HCT116 (cell line): ENCODE data around the gene DCDC2. TPM values are rescaled to one million over a fixed set of nuclear protein-coding genes. Genes with fewer than 3 reads are reported as not detected.

ENCODE experiments used
- ATAC-seq: fragments of 200-7000 bp; cut with Tn5 transposase; 2 replicates; pipeline ENCODE4 v1.9.1; 2020; ENCODE audit warnings: mild to moderate bottlenecking, moderate library complexity
- BruUV-seq: library from RNA; stranded (reverse); fragments of 400-500 nt; replicated peaks from 2 replicates; lab custom pipeline; 2021; lab: Mats Ljungman, UMichigan
- CTCF ChIA-PET: fragments of 300-600 bp; sonication (Branson Sonifier 250); formaldehyde crosslinking; loops from one replicate; lab custom pipeline; 2021; ENCODE audit warnings: antibody characterized with exemption; lab: Charles Lee
- POLR2A ChIA-PET: fragments of 300-600, 350-600 bp; sonication (Branson Sonifier 250); formaldehyde crosslinking; loops from one replicate; lab custom pipeline; 2021; ENCODE audit warnings: antibody characterized with exemption; lab: Charles Lee
- RAD21 ChIA-PET, 2 experiments: fragments of 300-600 bp; sonication (Branson Sonifier 250); formaldehyde crosslinking; loops; one replicate each; lab custom pipeline; 2023; ENCODE audit warnings: low total read pairs in 2 of 2; ENCODE audit not compliant: uncharacterized antibody in 2 of 2, unreplicated experiment in 2 of 2, low non-redundant PET in 1 of 2; lab: Charles Lee
- DNase-seq: peaks from one replicate; pipeline ENCODE4 v3.0.0-alpha.2; 2010; ENCODE audit warnings: low read depth, low spot score
- H2AFZ ChIP-seq: fragments of 200-600 bp; shearing (Covaris generic), sonication (generic); 2 replicates; pipeline ENCODE4 v1.6.1; 2017; ENCODE audit warnings: low read depth, mixed run types, mixed read lengths, antibody characterized with exemption, low read length; ENCODE audit not compliant: poor library complexity, severe bottlenecking
- H3K27ac ChIP-seq: 2 replicates; pipeline ENCODE4 v1.5.1; 2012; ENCODE audit warnings: low read depth, low read length
- H3K27me3 ChIP-seq: fragments of 200-600 bp; sonication (generic); 2 replicates; pipeline ENCODE4 v1.6.1; 2016; ENCODE audit warnings: mixed run types, low read length, mixed read lengths; ENCODE audit not compliant: insufficient read depth
- H3K36me3 ChIP-seq, 2 experiments: fragments of 200-500 bp in 1 of 2; fragments of 200-600 bp in 1 of 2; sonication (Bioruptor generic) in 1 of 2; sonication (generic) in 1 of 2; 2 replicates each; pipeline versions ENCODE4 v1.5.1 to v1.6.1; 2014 to 2016; ENCODE audit warnings: low read length in 2 of 2, inconsistent platforms in 1 of 2, mixed read lengths in 1 of 2, mixed run types in 1 of 2; ENCODE audit not compliant: insufficient read depth in 2 of 2, control insufficient read depth in 1 of 2
- H3K4me1 ChIP-seq, 2 experiments: fragments of 200-600 bp in 1 of 2; sonication (generic) in 1 of 2; 2 replicates each; pipeline versions ENCODE4 v1.5.1 to v1.6.1; 2012 to 2017; ENCODE audit warnings: low read length in 2 of 2, inconsistent platforms in 1 of 2, mild to moderate bottlenecking in 1 of 2, mixed read lengths in 1 of 2, mixed run types in 1 of 2, moderate library complexity in 1 of 2; ENCODE audit not compliant: insufficient read depth in 2 of 2, control insufficient read depth in 1 of 2
- H3K4me2 ChIP-seq: fragments of 200-600 bp; sonication (generic); 2 replicates; pipeline ENCODE4 v1.6.1; 2017; ENCODE audit warnings: mixed run types, low read length, mixed read lengths
- H3K4me3 ChIP-seq, 2 experiments: fragments of 200-600 bp in 1 of 2; sonication (generic) in 1 of 2; replicated peaks in 1 of 2; 2 replicates each; pipeline ENCODE4 v1.5.1; 2011 to 2016; ENCODE audit warnings: low read length in 2 of 2, control low read depth in 1 of 2, low read depth in 1 of 2, mild to moderate bottlenecking in 1 of 2, mixed read lengths in 1 of 2, mixed run types in 1 of 2
- H3K79me2 ChIP-seq: fragments of 200-600 bp; sonication (generic); 2 replicates; pipeline ENCODE4 v1.6.1; 2017; ENCODE audit warnings: mild to moderate bottlenecking, mixed run types, low read length, moderate library complexity, mixed read lengths; ENCODE audit not compliant: insufficient read depth
- H3K9ac ChIP-seq: fragments of 200-600 bp; sonication (generic); 2 replicates; pipeline ENCODE4 v1.6.1; 2016; ENCODE audit warnings: low read length, mixed read lengths
- H3K9me2 ChIP-seq: fragments of 200-600 bp; sonication (generic), shearing (Covaris generic); 2 replicates; pipeline ENCODE4 v1.6.1; 2017; ENCODE audit warnings: mixed run types, mild to moderate bottlenecking, moderate library complexity; ENCODE audit not compliant: insufficient read depth
- H3K9me3 ChIP-seq, 2 experiments: fragments of 200-500 bp in 1 of 2; fragments of 200-600 bp in 1 of 2; sonication (Bioruptor generic) in 1 of 2; sonication (generic) in 1 of 2; 2 replicates each; pipeline ENCODE4 v1.6.1; 2014 to 2017; ENCODE audit warnings: low read length in 2 of 2, mixed read lengths in 2 of 2, inconsistent platforms in 1 of 2, low read depth in 1 of 2, mild to moderate bottlenecking in 1 of 2, mixed run types in 1 of 2, moderate library complexity in 1 of 2; ENCODE audit not compliant: control insufficient read depth in 1 of 2, insufficient read depth in 1 of 2
- H4K20me1 ChIP-seq: fragments of 200-600 bp; sonication (generic), shearing (Covaris generic); 2 replicates; pipeline ENCODE4 v1.6.1; 2017; ENCODE audit warnings: mixed run types, mild to moderate bottlenecking, moderate library complexity; ENCODE audit not compliant: insufficient read depth
- CBX3 ChIP-seq: IDR thresholded peaks from 2 replicates; pipeline ENCODE4 v1.6.1; 2012; ENCODE audit warnings: low read depth
- CEBPB ChIP-seq: IDR thresholded peaks from 2 replicates; pipeline ENCODE4 v1.6.1; 2012; ENCODE audit warnings: low read depth
- ELF1 ChIP-seq: IDR thresholded peaks from 2 replicates; pipeline ENCODE4 v1.6.1; 2012; ENCODE audit warnings: low read depth, borderline replicate concordance
- EZH2 ChIP-seq: fragments of 200-600 bp; sonication (generic); IDR thresholded peaks from 2 replicates; pipeline ENCODE4 v1.6.1; 2017; ENCODE audit warnings: antibody characterized with exemption, mixed run types
- EZH2phosphoT487 ChIP-seq: fragments of 200-600 bp; IDR thresholded peaks from 2 replicates; pipeline ENCODE4 v1.6.1; 2018; ENCODE audit warnings: antibody characterized with exemption, borderline replicate concordance
- JUND ChIP-seq: IDR thresholded peaks from 2 replicates; pipeline ENCODE4 v1.6.1; 2012
- POLR2A ChIP-seq: IDR thresholded peaks from 2 replicates; pipeline ENCODE4 v1.7.0; 2011; ENCODE audit warnings: borderline replicate concordance; ENCODE audit not compliant: insufficient read depth, insufficient read length; ENCODE audit errors: extremely low read depth
- RAD21 ChIP-seq: IDR thresholded peaks from 2 replicates; pipeline ENCODE4 v1.6.1; 2012; ENCODE audit warnings: low read depth, mild to moderate bottlenecking
- SIN3A ChIP-seq: IDR thresholded peaks from 2 replicates; pipeline ENCODE4 v1.6.1; 2012; ENCODE audit warnings: low read depth
- SRF ChIP-seq: IDR thresholded peaks from 2 replicates; pipeline ENCODE4 v1.6.1; 2012; ENCODE audit warnings: low read depth
- TCF7L2 ChIP-seq: IDR thresholded peaks from 2 replicates; pipeline ENCODE4 v1.7.0; 2011; ENCODE audit warnings: borderline replicate concordance, inconsistent platforms; ENCODE audit not compliant: insufficient read depth, insufficient read length; ENCODE audit errors: extremely low read depth
- ZFX ChIP-seq: fragments of 450-650 bp; IDR thresholded peaks from 2 replicates; pipeline ENCODE4 v1.6.1; 2017
- ZNF274 ChIP-seq: fragments of 200-500 bp; sonication (Bioruptor generic); IDR thresholded peaks from 2 replicates; pipeline ENCODE4 v1.6.1; 2014; ENCODE audit warnings: mild to moderate bottlenecking, low read depth, low read length, inconsistent platforms
- intact Hi-C: fragments of 100-400 bp; cut with micrococcal nuclease; formaldehyde crosslinking; loops from 2 replicates; pipeline ENCODE4 v1.10.0; 2022
- total RNA-seq: library from RNA; stranded (reverse); gene quantifications from one replicate; pipeline ENCODE4 v1.2.1, GENCODE V29; 2021; ENCODE audit not compliant: unreplicated experiment
- TF ChIP-seq, protein P1 (sequence below), 3 experiments: fragments of 200-600 bp in 1 of 3; sonication (generic) in 1 of 3; IDR thresholded peaks in 2 of 3; conservative IDR thresholded peaks in 1 of 3; 2 replicates each; pipeline ENCODE4 v1.5.1; 2012 to 2017; ENCODE audit warnings: low read depth in 2 of 3, low read length in 2 of 3, antibody characterized with exemption in 1 of 3, borderline replicate concordance in 1 of 3, control low read depth in 1 of 3, mild to moderate bottlenecking in 1 of 3, mixed read lengths in 1 of 3, mixed run types in 1 of 3, moderate library complexity in 1 of 3; ENCODE audit not compliant: insufficient read depth in 1 of 3
- TF ChIP-seq, protein P2 (sequence below): IDR thresholded peaks from 2 replicates; pipeline ENCODE4 v1.6.1; 2012
- TF ChIP-seq, protein P3 (sequence below): IDR thresholded peaks from 2 replicates; pipeline ENCODE4 v1.6.1; 2011; ENCODE audit warnings: mild to moderate bottlenecking, low read length, moderate library complexity; ENCODE audit not compliant: insufficient replicate concordance; ENCODE audit errors: extremely low read depth

Gene DCDC2
- total RNA-seq, 1 experiment from 2014 or later, result 0.17 TPM

DNA sequence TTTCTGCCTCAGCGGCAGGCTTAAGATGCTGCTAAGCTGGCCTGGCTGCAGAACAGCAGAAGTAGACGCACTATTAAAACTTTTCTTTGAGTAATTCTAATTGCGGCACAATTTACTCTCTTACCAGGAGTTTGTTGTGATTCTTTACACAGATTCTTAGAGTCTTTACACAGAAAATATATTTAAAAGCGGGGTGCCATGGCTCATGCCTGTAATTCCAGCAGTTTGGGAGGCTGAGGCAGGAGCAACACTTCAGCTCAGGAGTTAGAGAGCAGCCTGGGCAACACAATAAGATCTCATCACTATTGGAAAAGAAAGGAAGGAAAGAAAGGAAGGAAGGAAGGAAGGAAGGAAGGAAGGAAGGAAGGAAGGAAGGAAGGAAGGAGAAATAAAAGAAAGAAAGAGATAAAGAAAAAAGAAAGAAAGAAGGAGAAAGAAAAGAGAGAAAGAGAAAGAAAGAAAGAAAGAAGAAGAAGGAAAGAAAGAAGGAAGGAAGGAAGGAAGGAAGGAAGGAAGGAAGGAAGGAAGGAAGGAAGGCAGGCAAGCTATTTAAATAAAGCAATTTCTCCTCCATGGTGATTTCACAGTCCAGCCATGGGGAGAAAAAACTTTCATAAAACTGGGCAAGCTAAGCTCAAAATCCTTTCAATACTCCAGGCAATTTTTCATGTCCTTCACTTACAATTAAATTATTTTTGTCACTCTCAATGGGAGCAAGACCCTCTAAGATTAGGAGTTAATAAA lies 23.8 kb upstream of the DCDC2 start:
- H3K36me3 ChIP-seq, result no peaks in the 10 kb centered on the region
- ATAC-seq (no peak), DNase-seq (no peak)
- ChIA-PET RAD21 (no interaction called here), POLR2A (no interaction called here), CTCF (interaction anchor here (0.9 kb wide), 1 partner anchor 22 kb away, joined by 4 read pairs; no protein-coding TSS in a partner anchor)
- TF ChIP-seq EZH2phosphoT487 (no peak), JUND (no peak), CEBPB (no peak), ZNF274 (no peak), ZFX (no peak), CBX3 (no peak), SRF (no peak), EZH2 (no peak), RAD21 (no peak), ELF1 (no peak), TCF7L2 (no peak), SIN3A (no peak), POLR2A (no peak)
- TF ChIP-seq, protein P1, sequence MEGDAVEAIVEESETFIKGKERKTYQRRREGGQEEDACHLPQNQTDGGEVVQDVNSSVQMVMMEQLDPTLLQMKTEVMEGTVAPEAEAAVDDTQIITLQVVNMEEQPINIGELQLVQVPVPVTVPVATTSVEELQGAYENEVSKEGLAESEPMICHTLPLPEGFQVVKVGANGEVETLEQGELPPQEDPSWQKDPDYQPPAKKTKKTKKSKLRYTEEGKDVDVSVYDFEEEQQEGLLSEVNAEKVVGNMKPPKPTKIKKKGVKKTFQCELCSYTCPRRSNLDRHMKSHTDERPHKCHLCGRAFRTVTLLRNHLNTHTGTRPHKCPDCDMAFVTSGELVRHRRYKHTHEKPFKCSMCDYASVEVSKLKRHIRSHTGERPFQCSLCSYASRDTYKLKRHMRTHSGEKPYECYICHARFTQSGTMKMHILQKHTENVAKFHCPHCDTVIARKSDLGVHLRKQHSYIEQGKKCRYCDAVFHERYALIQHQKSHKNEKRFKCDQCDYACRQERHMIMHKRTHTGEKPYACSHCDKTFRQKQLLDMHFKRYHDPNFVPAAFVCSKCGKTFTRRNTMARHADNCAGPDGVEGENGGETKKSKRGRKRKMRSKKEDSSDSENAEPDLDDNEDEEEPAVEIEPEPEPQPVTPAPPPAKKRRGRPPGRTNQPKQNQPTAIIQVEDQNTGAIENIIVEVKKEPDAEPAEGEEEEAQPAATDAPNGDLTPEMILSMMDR (IDR thresholded peaks at IDR 0.05 in 2 of 3, conservative IDR thresholded peaks at IDR 0.05 in 1 of 3; ENCODE audit: borderline replicate concordance in 1 of 3, insufficient read depth in 1 of 3, low read depth in 2 of 3, low read length in 2 of 3), result no peak
- TF ChIP-seq, protein P2, sequence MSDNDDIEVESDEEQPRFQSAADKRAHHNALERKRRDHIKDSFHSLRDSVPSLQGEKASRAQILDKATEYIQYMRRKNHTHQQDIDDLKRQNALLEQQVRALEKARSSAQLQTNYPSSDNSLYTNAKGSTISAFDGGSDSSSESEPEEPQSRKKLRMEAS, result no peak
- TF ChIP-seq, protein P3, sequence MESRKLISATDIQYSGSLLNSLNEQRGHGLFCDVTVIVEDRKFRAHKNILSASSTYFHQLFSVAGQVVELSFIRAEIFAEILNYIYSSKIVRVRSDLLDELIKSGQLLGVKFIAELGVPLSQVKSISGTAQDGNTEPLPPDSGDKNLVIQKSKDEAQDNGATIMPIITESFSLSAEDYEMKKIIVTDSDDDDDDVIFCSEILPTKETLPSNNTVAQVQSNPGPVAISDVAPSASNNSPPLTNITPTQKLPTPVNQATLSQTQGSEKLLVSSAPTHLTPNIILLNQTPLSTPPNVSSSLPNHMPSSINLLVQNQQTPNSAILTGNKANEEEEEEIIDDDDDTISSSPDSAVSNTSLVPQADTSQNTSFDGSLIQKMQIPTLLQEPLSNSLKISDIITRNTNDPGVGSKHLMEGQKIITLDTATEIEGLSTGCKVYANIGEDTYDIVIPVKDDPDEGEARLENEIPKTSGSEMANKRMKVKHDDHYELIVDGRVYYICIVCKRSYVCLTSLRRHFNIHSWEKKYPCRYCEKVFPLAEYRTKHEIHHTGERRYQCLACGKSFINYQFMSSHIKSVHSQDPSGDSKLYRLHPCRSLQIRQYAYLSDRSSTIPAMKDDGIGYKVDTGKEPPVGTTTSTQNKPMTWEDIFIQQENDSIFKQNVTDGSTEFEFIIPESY, result no peak
- H3K4me1 ChIP-seq, result no peaks in the 10 kb centered on the region
- no peak overlapping the region for H3K4me2 ChIP-seq
- no peak overlapping the region for H3K4me3 ChIP-seq
- no peaks in the 10 kb centered on the region for H3K27me3 ChIP-seq
- intact Hi-C loops, result no loop called here
- H4K20me1 ChIP-seq, result no peaks in the 10 kb centered on the region
- H3K9me2 ChIP-seq, result no peaks in the 10 kb centered on the region
- no peak overlapping the region for H3K27ac ChIP-seq
- no peak overlapping the region for H2AFZ ChIP-seq
- no peaks in the 10 kb centered on the region for H3K9me3 ChIP-seq
- H3K9ac ChIP-seq, result no peak overlapping the region
- no peaks in the 10 kb centered on the region for H3K79me2 ChIP-seq
- BruUV-seq, result no TSS peak
